Right atrium auricular region (tissue), 2 donors: ENCODE measurements around the gene PLXDC2. TPM values are rescaled to one million over a fixed set of nuclear protein-coding genes. Genes with fewer than 3 reads are reported as not detected.
A peak's percentile ranks its signal among the peaks of the same experiment; 100 is the strongest.

Experiments
- DNase-seq: peaks from one replicate; pipeline ENCODE4 v3.0.0-alpha.2; 2019; ENCODE audit warnings: low spot score
- H3K27ac ChIP-seq, 2 donors: fragments of 200-600 bp; sonication (generic); 1 replicate in 1 of 2; 2 replicates in 1 of 2; pipeline ENCODE4 v1.5.1; 2016 to 2019
- H3K27me3 ChIP-seq, 2 donors: fragments of 200-600 bp; sonication (generic); one replicate each; pipeline versions ENCODE4 v1.5.1 to v1.6.0; 2017 to 2019
- H3K36me3 ChIP-seq: fragments of 200-600 bp; sonication (generic); one replicate; pipeline ENCODE4 v1.5.1; 2016
- H3K4me1 ChIP-seq, 2 donors: fragments of 200-600 bp; sonication (generic); one replicate each; pipeline versions ENCODE4 v1.5.1 to v1.6.0; 2017 to 2019
- H3K4me3 ChIP-seq, 2 donors: fragments of 200-600 bp; sonication (generic); 1 replicate in 1 of 2; 2 replicates in 1 of 2; pipeline ENCODE4 v1.5.1; 2017 to 2019; ENCODE audit warnings: mild to moderate bottlenecking in 1 of 2, moderate library complexity in 1 of 2
- H3K9me3 ChIP-seq, 2 donors: fragments of 200-600 bp; sonication (generic); one replicate each; pipeline ENCODE4 v1.5.1; 2019
- CTCF ChIP-seq, 2 donors: fragments of 200-600 bp; sonication (generic); IDR thresholded peaks; one replicate each; pipeline ENCODE4 v1.5.1; 2019; ENCODE audit warnings: antibody characterized with exemption in 2 of 2
- total RNA-seq, 2 donors: library from RNA; depleted of rRNA; stranded (reverse); fragments of >200 nt; gene quantifications; one replicate each; pipeline ENCODE4 v1.1.0, GENCODE V29; 2016

Gene PLXDC2
- total RNA-seq, 2 donors from 2014 or later, result 24.0 to 43.6 TPM

GRCh38 chr10:19778996-19779395 is 37.2 kb upstream of the PLXDC2 start:
- Histone ChIP-seq H3K4me1 (no peaks in the 10 kb centered on the region), H3K27me3 (no peaks in the 10 kb centered on the region), H3K27ac (no peak overlapping the region), H3K36me3 (no peaks in the 10 kb centered on the region), H3K4me3 (no peak overlapping the region), H3K9me3 (no peaks in the 10 kb centered on the region)
- no peak for DNase-seq
- TF ChIP-seq CTCF (IDR thresholded peaks at IDR 0.05), result no peak

- TF ChIP-seq CTCF (IDR thresholded peaks at IDR 0.05), result no peak
- no peak overlapping the region for H3K27ac ChIP-seq
These were observed 33.7 kb upstream of the PLXDC2 start for GRCh38 chr10:19782430-19783089.

GRCh38 chr10:19783721-19784120 is 32.5 kb upstream of the PLXDC2 start:
- no peak overlapping the region for H3K4me3 ChIP-seq
- no peaks in the 10 kb centered on the region for H3K27me3 ChIP-seq
- TF ChIP-seq CTCF (IDR thresholded peaks at IDR 0.05), result no peak
- no peaks in the 10 kb centered on the region for H3K9me3 ChIP-seq
- no peaks in the 10 kb centered on the region for H3K36me3 ChIP-seq
- no peaks in the 10 kb centered on the region for H3K4me1 ChIP-seq
- no peak for DNase-seq
- H3K27ac ChIP-seq, result no peak overlapping the region

More at GRCh38 chr10:19782430-19783089, 33.7 kb upstream of the PLXDC2 start:
- Histone ChIP-seq H3K4me3 (no peak overlapping the region), H3K4me1 (no peaks in the 10 kb centered on the region), H3K9me3 (no peaks in the 10 kb centered on the region), H3K36me3 (no peaks in the 10 kb centered on the region), H3K27me3 (no peaks in the 10 kb centered on the region)
- DNase-seq, result no peak

GRCh38 chr10:19785366-19785765 is 30.9 kb upstream of the PLXDC2 start:
- Histone ChIP-seq H3K36me3 (no peaks in the 10 kb centered on the region), H3K9me3 (no peaks in the 10 kb centered on the region), H3K4me3 (no peak overlapping the region), H3K27ac (no peak overlapping the region), H3K4me1 (no peaks in the 10 kb centered on the region), H3K27me3 (no peaks in the 10 kb centered on the region)
- no peak for DNase-seq
- TF ChIP-seq CTCF (IDR thresholded peaks at IDR 0.05), result no peak

- H3K27me3 ChIP-seq, result no peaks in the 10 kb centered on the region
- H3K9me3 ChIP-seq, result no peaks in the 10 kb centered on the region
- no peaks in the 10 kb centered on the region for H3K36me3 ChIP-seq
- TF ChIP-seq CTCF (IDR thresholded peaks at IDR 0.05), result peak; percentile 67 to 82
- H3K4me3 ChIP-seq, result no peak overlapping the region
- H3K4me1 ChIP-seq, result no peaks in the 10 kb centered on the region
- no peak overlapping the region for H3K27ac ChIP-seq
- no peak for DNase-seq
These were observed 28.1 kb upstream of the PLXDC2 start for GRCh38 chr10:19788075-19788686.
